ENCODE results near the gene EPHB2. TPM values are rescaled to one million over a fixed set of nuclear protein-coding genes. Genes with fewer than 3 reads are reported as not detected.

The EPHB2 gene
- total and polyA plus RNA-seq, 2 of the 13 experiments (the other 11 are each of a cell fraction or from before 2014, with no cell fraction given): 0.03 to 0.11 TPM

- TF ChIP-seq ZNF597 (CRISPR knock-in tag; IDR thresholded peaks at IDR 0.05) (no peak), KDM2A (CRISPR knock-in tag; IDR thresholded peaks at IDR 0.05; ENCODE audit: borderline replicate concordance, low read depth) (no peak), ZNF121 (CRISPR knock-in tag; IDR thresholded peaks at IDR 0.05) (no peak)
These were observed 95.9 kb downstream of the EPHB2 start (continued) for GRCh38 chr1:22806584-22806983.

- WGBS (ENCODE audit: low lambda C conversion rate): 29% methylated on average over 4 of the region's 4 CpGs
- CTCF ChIA-PET (ENCODE audit: low intra/inter-chr PET ratio, low total read pairs): no interaction called here
- no peak for TF ChIP-seq KLF15 (CRISPR knock-in tag; IDR thresholded peaks at IDR 0.05; ENCODE audit: borderline replicate concordance)
- TF ChIP-seq ZNF7 (CRISPR knock-in tag; IDR thresholded peaks at IDR 0.05): no peak
- no peak for TF ChIP-seq ZFP36L2 (CRISPR knock-in tag; IDR thresholded peaks at IDR 0.05)
- TF ChIP-seq ZNF607 (CRISPR knock-in tag; IDR thresholded peaks at IDR 0.05; ENCODE audit: borderline replicate concordance): no peak
- TF ChIP-seq SKI (IDR thresholded peaks at IDR 0.05; ENCODE audit: partially characterized antibody): no peak
- no peak for TF ChIP-seq ZNF746 (CRISPR knock-in tag; IDR thresholded peaks at IDR 0.05)
- no peak for TF ChIP-seq ZNF510 (CRISPR knock-in tag; IDR thresholded peaks at IDR 0.05; ENCODE audit: low read depth)
- no peak for TF ChIP-seq ZNF766 (CRISPR knock-in tag; IDR thresholded peaks at IDR 0.05; ENCODE audit: borderline replicate concordance)
- TF ChIP-seq NR2F1 (CRISPR knock-in tag; IDR thresholded peaks at IDR 0.05): no peak
- TF ChIP-seq ZNF709 (CRISPR knock-in tag; IDR thresholded peaks at IDR 0.05): no peak
- no peak for TF ChIP-seq PTBP1 (IDR thresholded peaks at IDR 0.05; ENCODE audit: low read depth, low read length, poor library complexity, severe bottlenecking)
- no peak for TF ChIP-seq HOXA3 (CRISPR knock-in tag; IDR thresholded peaks at IDR 0.05)
These were observed 96.7 kb downstream of the EPHB2 start for GRCh38 chr1:22807340-22807739.

More at GRCh38 chr1:22807340-22807739, 96.7 kb downstream of the EPHB2 start:
- ATAC-seq (no peak), FAIRE-seq (no peak), DNase-seq (ENCODE audit: low spot score) (no peak)
- H3K4me1 ChIP-seq (ENCODE audit: insufficient read depth, low read length): no peaks in the 10 kb centered on the region
- H3K27me3 ChIP-seq (ENCODE audit: control insufficient read depth in 1 of 2, insufficient read depth in 2 of 2, low read length in 2 of 2): peaks cover 0 to 10% of the 10 kb centered on the region in 2 experiments; a peak in 3 of 5 replicates
- POLR2A ChIA-PET: no interaction called here
- no peak overlapping the region for H3K4me2 ChIP-seq (ENCODE audit: low read depth, low read length)
- H3K27ac ChIP-seq (ENCODE audit: extremely low read length, insufficient read depth, low read length): no peak overlapping the region
- intact Hi-C loops (cut with micrococcal nuclease; ENCODE audit: unreplicated experiment): no loop called here
- no peak overlapping the region for H2AFZ ChIP-seq (ENCODE audit: low read length)
- BruUV-seq (replicated peaks): no TSS peak
- in situ Hi-C loops (cut with HindIII; ENCODE audit: extremely low pct_ligation_motif_present, low pct_unique_long_range_greater_than_20kb): no loop called here
- no peaks in the 10 kb centered on the region for H3K79me2 ChIP-seq (ENCODE audit: insufficient read depth, low read length)
- no peak overlapping the region for H3K9ac ChIP-seq (ENCODE audit: insufficient read depth, low read depth, low read length)
- H3K9me3 ChIP-seq (ENCODE audit: low read length): no peaks in the 10 kb centered on the region
- H4K20me1 ChIP-seq (ENCODE audit: insufficient read depth, low read length): no peaks in the 10 kb centered on the region
- H3K4me3 ChIP-seq (replicated peaks in 1 of 3; ENCODE audit: insufficient read depth in 1 of 3, low read depth in 2 of 3, low read length in 3 of 3): no peak overlapping the region
- no peaks in the 10 kb centered on the region for H3K36me3 ChIP-seq (replicated peaks in 1 of 2; ENCODE audit: control insufficient read depth in 1 of 2, insufficient read depth in 2 of 2, low read length in 2 of 2)

Data from HepG2 (cell line).